Naive thymus-derived CD4-positive, alpha-beta T cell (primary cell): ENCODE data around the gene TMEM186. TPM values are rescaled to one million over a fixed set of nuclear protein-coding genes. Genes with fewer than 3 reads are reported as not detected.

Experiments used
- ATAC-seq: fragments of 150-1000 bp; cut with Tn5 transposase; 2 replicates; pipeline ENCODE4 v1.10.0; 2021; ENCODE audit warnings: mild to moderate bottlenecking, moderate library complexity
- CTCF ChIA-PET: fragments of 350-600 bp; sonication (Branson Sonifier 250); formaldehyde crosslinking; loops from one replicate; lab custom pipeline; 2021; ENCODE audit warnings: antibody characterized with exemption; lab: Charles Lee
- POLR2A ChIA-PET: fragments of 350-600 bp; sonication (Branson Sonifier 250); formaldehyde crosslinking; loops from one replicate; lab custom pipeline; 2021; ENCODE audit warnings: antibody characterized with exemption, inconsistent platforms; lab: Charles Lee
- DNase-seq, 9 donors: peaks; one replicate each; pipeline versions ENCODE4 v3.0.0 to v3.0.0-alpha.2; 2020 to 2022; ENCODE audit warnings: mixed read lengths in 1 of 9
- H3K27ac ChIP-seq: one replicate; pipeline ENCODE4 v1.7.0; 2013; ENCODE audit warnings: mild to moderate bottlenecking, low read depth, low read length, moderate library complexity
- H3K27me3 ChIP-seq, 2 donors: one replicate each; pipeline ENCODE4 v1.7.0; 2013; ENCODE audit warnings: low read length in 2 of 2, mild to moderate bottlenecking in 2 of 2, moderate library complexity in 2 of 2; ENCODE audit not compliant: control insufficient read depth in 2 of 2, insufficient read depth in 2 of 2
- H3K36me3 ChIP-seq, 3 experiments: 1 replicate in 2 of 3; 2 replicates in 1 of 3; pipeline ENCODE4 v1.7.0; 2013; ENCODE audit warnings: low read length in 3 of 3, mild to moderate bottlenecking in 3 of 3, moderate library complexity in 1 of 3; ENCODE audit not compliant: insufficient read depth in 3 of 3, control insufficient read depth in 2 of 3
- H3K4me1 ChIP-seq, 2 donors: one replicate each; pipeline ENCODE4 v1.7.0; 2013; ENCODE audit warnings: low read length in 2 of 2, mild to moderate bottlenecking in 2 of 2, moderate library complexity in 1 of 2; ENCODE audit not compliant: control insufficient read depth in 2 of 2, insufficient read depth in 2 of 2
- H3K4me3 ChIP-seq: 2 replicates; pipeline ENCODE4 v1.7.0; 2013; ENCODE audit warnings: mild to moderate bottlenecking, low read length
- H3K9me3 ChIP-seq, 3 experiments: 1 replicate in 2 of 3; 2 replicates in 1 of 3; pipeline ENCODE4 v1.7.0; 2013; ENCODE audit warnings: low read length in 3 of 3; ENCODE audit not compliant: control insufficient read depth in 2 of 3
- H3K27ac Mint-ChIP-seq, 9 donors: one replicate each; pipeline ENCODE4 v1.8.0; 2020 to 2022; ENCODE audit warnings: mixed read lengths in 9 of 9, mild to moderate bottlenecking in 8 of 9, moderate library complexity in 5 of 9, inconsistent platforms in 2 of 9
- H3K27me3 Mint-ChIP-seq, 5 donors: one replicate each; pipeline ENCODE4 v1.8.0; 2021 to 2022; ENCODE audit warnings: mixed read lengths in 5 of 5, mild to moderate bottlenecking in 1 of 5
- H3K36me3 Mint-ChIP-seq, 5 donors: one replicate each; pipeline ENCODE4 v1.8.0; 2020 to 2022; ENCODE audit warnings: mixed read lengths in 5 of 5, mild to moderate bottlenecking in 3 of 5, inconsistent platforms in 1 of 5
- H3K4me1 Mint-ChIP-seq, 7 donors: one replicate each; pipeline ENCODE4 v1.8.0; 2020 to 2022; ENCODE audit warnings: mixed read lengths in 7 of 7, mild to moderate bottlenecking in 3 of 7, inconsistent platforms in 1 of 7
- H3K4me3 Mint-ChIP-seq, 10 donors: one replicate each; pipeline ENCODE4 v1.8.0; 2020 to 2022; ENCODE audit warnings: mild to moderate bottlenecking in 10 of 10, mixed read lengths in 10 of 10, moderate library complexity in 6 of 10, inconsistent platforms in 2 of 10
- H3K9me3 Mint-ChIP-seq, 11 donors: one replicate each; pipeline ENCODE4 v1.8.0; 2020 to 2022; ENCODE audit warnings: mixed read lengths in 11 of 11, mild to moderate bottlenecking in 4 of 11, inconsistent platforms in 1 of 11, moderate library complexity in 1 of 11
- intact Hi-C, 2 donors: fragments of 100-400 bp; cut with micrococcal nuclease; formaldehyde crosslinking; loops; one replicate each; pipeline ENCODE4 v1.15.1; 2023
- polyA plus RNA-seq, 2 donors: library from polyadenylated mRNA; unstranded; fragments of 300-500 nt; fragmentation: Illumina TruSeq; gene quantifications; one replicate each; pipeline ENCODE4 v1.2.3, GENCODE V29; 2021
- total RNA-seq, 6 experiments: library from RNA in 5 of 6; stranded (reverse) in 5 of 6; gene quantifications; 1 replicate in 5 of 6; 2 replicates in 1 of 6; pipeline ENCODE4 v1.2.3 and lab custom pipeline; 2021 to 2026

The TMEM186 gene
- total and polyA plus RNA-seq, 7 experiments from 2014 or later, result 3.2 to 20.8 (median 15.3) TPM

- no peak for ATAC-seq
- CTCF ChIA-PET, result no interaction called here
- Histone ChIP-seq H3K9me3 (no peaks in the 10 kb centered on the region), H3K36me3 (peaks cover 0 to 26% (median 0%) of the 10 kb centered on the region in 3 experiments), H3K27ac (no peak overlapping the region), H3K27me3 (no peaks in the 10 kb centered on the region), H3K4me1 (no peaks in the 10 kb centered on the region), H3K4me3 (no peak overlapping the region)
- no peak overlapping the region for H3K4me3 Mint-ChIP-seq
- POLR2A ChIA-PET, result no interaction called here
- H3K27me3 Mint-ChIP-seq, result no peaks in the 10 kb centered on the region
- no peaks in the 10 kb centered on the region for H3K9me3 Mint-ChIP-seq
- no peak overlapping the region for H3K27ac Mint-ChIP-seq
- intact Hi-C loops, result no loop called here
- peaks cover 0 to 42% (median 24%) of the 10 kb centered on the region in 5 donors for H3K36me3 Mint-ChIP-seq
- H3K4me1 Mint-ChIP-seq, result no peaks in the 10 kb centered on the region
- DNase-seq, result no peak
Measured at GRCh38 chr16:8768283-8768682, 29.2 kb downstream of the TMEM186 start.

DNA sequence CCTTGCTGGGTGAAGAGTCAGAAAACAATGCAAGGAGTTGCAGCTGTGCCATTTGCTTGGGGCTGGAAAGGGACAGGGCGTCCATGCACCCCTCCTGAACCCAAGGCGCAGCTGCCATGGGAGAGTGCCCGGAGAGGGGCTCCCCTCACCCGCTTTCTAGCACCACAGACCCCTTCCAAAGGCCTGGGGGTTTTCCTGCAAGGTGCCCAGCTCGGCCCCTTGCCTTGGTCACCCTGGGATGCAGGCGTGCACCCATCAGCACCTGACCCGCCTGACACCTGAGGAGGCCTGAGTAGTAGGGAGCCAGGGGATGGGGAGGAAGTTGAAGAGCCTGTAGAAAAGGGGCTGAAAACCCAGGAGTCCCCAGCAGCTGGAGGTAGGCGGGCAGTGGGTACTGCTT, 30.3 kb downstream of the TMEM186 start:
- intact Hi-C loops, result no loop called here
- Mint-ChIP-seq H3K4me1 (no peaks in the 10 kb centered on the region), H3K27ac (no peak overlapping the region), H3K9me3 (no peaks in the 10 kb centered on the region), H3K27me3 (no peaks in the 10 kb centered on the region), H3K4me3 (no peak overlapping the region), H3K36me3 (peaks cover 0 to 32% (median 16%) of the 10 kb centered on the region in 5 donors)
- Histone ChIP-seq H3K27me3 (no peaks in the 10 kb centered on the region), H3K36me3 (peaks cover 0 to 20% (median 0%) of the 10 kb centered on the region in 3 experiments), H3K27ac (no peak overlapping the region), H3K9me3 (no peaks in the 10 kb centered on the region), H3K4me3 (no peak overlapping the region), H3K4me1 (no peaks in the 10 kb centered on the region)
- ChIA-PET CTCF (no interaction called here), POLR2A (no interaction called here)
- DNase-seq (no peak), ATAC-seq (no peak)

DNA sequence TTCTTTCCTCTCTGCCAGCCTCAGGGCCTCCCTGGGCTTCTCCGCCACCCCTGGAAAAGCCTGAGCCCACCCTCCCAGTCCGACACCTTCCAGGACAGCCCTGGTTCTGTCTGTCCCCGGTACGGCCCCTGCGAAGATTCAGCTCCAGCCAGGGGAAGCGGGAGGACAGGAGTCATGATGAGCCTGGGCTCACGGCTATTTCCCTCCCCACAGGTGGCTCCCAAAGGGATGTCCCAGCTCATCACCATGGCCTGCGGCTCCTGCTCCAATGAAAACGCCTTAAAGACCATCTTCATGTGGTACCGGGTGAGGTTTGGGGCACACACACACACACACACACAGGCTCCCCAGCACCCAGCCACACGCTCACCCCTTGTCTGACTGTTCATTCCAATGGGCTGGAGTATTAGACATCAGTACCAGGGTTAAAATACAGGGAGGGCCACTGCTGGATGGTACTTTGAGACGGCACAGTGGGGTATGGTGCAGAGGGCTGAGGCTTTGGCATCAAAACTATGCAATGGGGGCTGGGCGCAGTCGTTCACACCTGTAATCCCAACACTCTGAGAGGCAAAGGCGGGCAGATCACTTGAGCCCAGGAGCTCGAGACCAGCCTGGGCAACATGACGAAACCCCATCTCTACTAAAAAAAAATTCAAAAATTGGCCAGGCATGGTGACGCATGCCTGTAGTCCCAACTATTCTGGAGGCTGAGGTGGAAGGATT, 32.8 kb downstream of the TMEM186 start:
- Mint-ChIP-seq H3K9me3 (no peaks in the 10 kb centered on the region), H3K27ac (no peak overlapping the region), H3K36me3 (peaks cover 0 to 33% (median 20%) of the 10 kb centered on the region in 5 donors), H3K4me1 (no peaks in the 10 kb centered on the region), H3K4me3 (no peak overlapping the region), H3K27me3 (no peaks in the 10 kb centered on the region)
- H3K4me1 ChIP-seq, result no peaks in the 10 kb centered on the region
- no peak for ATAC-seq
- ChIA-PET CTCF (no interaction called here), POLR2A (no interaction called here)
- peaks cover 0 to 20% (median 0%) of the 10 kb centered on the region in 3 experiments for H3K36me3 ChIP-seq
- H3K27me3 ChIP-seq, result no peaks in the 10 kb centered on the region
- no peak overlapping the region for H3K27ac ChIP-seq
- no peaks in the 10 kb centered on the region for H3K9me3 ChIP-seq
- DNase-seq, result no peak
- intact Hi-C loops, result no loop called here
- no peak overlapping the region for H3K4me3 ChIP-seq

GRCh38 chr16:8763899-8764298, 33.5 kb downstream of the TMEM186 start:
- Mint-ChIP-seq H3K4me1 (no peaks in the 10 kb centered on the region), H3K27me3 (no peaks in the 10 kb centered on the region), H3K4me3 (no peak overlapping the region), H3K36me3 (peaks cover 0 to 35% (median 20%) of the 10 kb centered on the region in 5 donors), H3K27ac (no peak overlapping the region), H3K9me3 (no peaks in the 10 kb centered on the region)
- no peak for ATAC-seq
- Histone ChIP-seq H3K27ac (no peak overlapping the region), H3K27me3 (no peaks in the 10 kb centered on the region), H3K9me3 (no peaks in the 10 kb centered on the region), H3K36me3 (peaks cover 0 to 18% (median 0%) of the 10 kb centered on the region in 3 experiments), H3K4me1 (no peaks in the 10 kb centered on the region), H3K4me3 (no peak overlapping the region)
- DNase-seq, result no peak
- ChIA-PET POLR2A (no interaction called here), CTCF (no interaction called here)
- intact Hi-C loops, result no loop called here

GRCh38 chr16:8763083-8763482, 34.4 kb downstream of the TMEM186 start:
- H3K4me1 Mint-ChIP-seq, result peaks cover 0 to 1% (median 0%) of the 10 kb centered on the region in 7 donors
- ATAC-seq, result no peak

GRCh38 chr16:8762254-8762653, 35.2 kb downstream of the TMEM186 start:
- H3K9me3 ChIP-seq, result no peaks in the 10 kb centered on the region

More at GRCh38 chr16:8763083-8763482, 34.4 kb downstream of the TMEM186 start:
- Histone ChIP-seq H3K27ac (no peak overlapping the region), H3K36me3 (peaks cover 0 to 14% (median 0%) of the 10 kb centered on the region in 3 experiments), H3K4me1 (no peaks in the 10 kb centered on the region), H3K27me3 (no peaks in the 10 kb centered on the region), H3K9me3 (no peaks in the 10 kb centered on the region), H3K4me3 (no peak overlapping the region)
- H3K9me3 Mint-ChIP-seq, result no peaks in the 10 kb centered on the region
- no peaks in the 10 kb centered on the region for H3K27me3 Mint-ChIP-seq
- ChIA-PET POLR2A (no interaction called here), CTCF (no interaction called here)
- H3K36me3 Mint-ChIP-seq, result peaks cover 0 to 32% (median 16%) of the 10 kb centered on the region in 5 donors
- intact Hi-C loops, result no loop called here
- no peak for DNase-seq
- H3K27ac Mint-ChIP-seq, result no peak overlapping the region
- no peak overlapping the region for H3K4me3 Mint-ChIP-seq

DNA sequence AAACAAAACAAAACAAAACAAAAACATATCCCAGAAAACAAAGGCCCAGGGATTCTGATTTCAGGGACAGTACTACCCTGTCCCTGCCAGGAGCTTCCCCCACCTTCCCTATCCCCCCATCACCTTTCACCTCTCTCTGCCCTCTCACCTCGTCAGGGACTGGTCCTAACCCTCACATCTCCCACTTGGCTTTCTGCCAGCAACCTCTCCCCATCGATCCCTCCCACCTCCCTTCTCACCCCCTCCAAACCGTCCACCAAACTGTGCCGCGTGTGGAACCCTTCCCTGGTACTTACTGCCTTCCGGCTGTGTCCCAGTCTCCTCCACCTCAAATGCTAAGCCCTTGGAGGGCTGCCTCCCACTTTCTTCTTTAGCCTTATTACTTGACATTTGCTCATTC, 36.4 kb downstream of the TMEM186 start:
- Mint-ChIP-seq H3K36me3 (peaks cover 0 to 42% (median 21%) of the 10 kb centered on the region in 5 donors), H3K9me3 (no peaks in the 10 kb centered on the region), H3K27me3 (no peaks in the 10 kb centered on the region), H3K27ac (no peak overlapping the region), H3K4me1 (peaks cover 0 to 1% (median 0%) of the 10 kb centered on the region in 7 donors), H3K4me3 (no peak overlapping the region)
- POLR2A ChIA-PET, result no interaction called here
- Histone ChIP-seq H3K27me3 (no peaks in the 10 kb centered on the region), H3K36me3 (peaks cover 0 to 11% (median 0%) of the 10 kb centered on the region in 3 experiments), H3K4me1 (no peaks in the 10 kb centered on the region), H3K4me3 (no peak overlapping the region), H3K27ac (no peak overlapping the region), H3K9me3 (no peaks in the 10 kb centered on the region)
- CTCF ChIA-PET, result no interaction called here
- ATAC-seq, result no peak
- intact Hi-C loops, result no loop called here
- no peak for DNase-seq

More at GRCh38 chr16:8762254-8762653, 35.2 kb downstream of the TMEM186 start:
- Histone ChIP-seq H3K27me3 (no peaks in the 10 kb centered on the region), H3K36me3 (peaks cover 0 to 13% (median 0%) of the 10 kb centered on the region in 3 experiments), H3K4me1 (no peaks in the 10 kb centered on the region), H3K27ac (no peak overlapping the region), H3K4me3 (no peak overlapping the region)
- ATAC-seq (no peak), DNase-seq (no peak)
- Mint-ChIP-seq H3K9me3 (no peaks in the 10 kb centered on the region), H3K4me1 (peaks cover 0 to 1% (median 0%) of the 10 kb centered on the region in 7 donors), H3K36me3 (peaks cover 0 to 37% (median 16%) of the 10 kb centered on the region in 5 donors), H3K4me3 (no peak overlapping the region), H3K27me3 (no peaks in the 10 kb centered on the region), H3K27ac (no peak overlapping the region)
- POLR2A ChIA-PET, result no interaction called here
- CTCF ChIA-PET, result no interaction called here
- intact Hi-C loops, result no loop called here
